Endothelial cell (in vitro differentiated cells): ENCODE measurements around the gene UXT. TPM values are rescaled to one million over a fixed set of nuclear protein-coding genes. Genes with fewer than 3 reads are reported as not detected.

Experiments
- DNase-seq: peaks from one replicate; pipeline ENCODE4 v3.0.0; 2021; ENCODE audit warnings: low spot score
- H3K27ac Mint-ChIP-seq: one replicate; pipeline ENCODE4 v1.8.0; 2021; ENCODE audit warnings: mixed read lengths, inconsistent platforms; ENCODE audit not compliant: unreplicated experiment
- H3K27me3 Mint-ChIP-seq: one replicate; pipeline ENCODE4 v1.8.0; 2021; ENCODE audit warnings: mild to moderate bottlenecking, moderate library complexity, mixed read lengths, inconsistent platforms; ENCODE audit not compliant: unreplicated experiment
- H3K36me3 Mint-ChIP-seq: one replicate; pipeline ENCODE4 v1.8.0; 2021; ENCODE audit warnings: mild to moderate bottlenecking, low read depth, mixed read lengths, inconsistent platforms; ENCODE audit not compliant: unreplicated experiment
- H3K4me1 Mint-ChIP-seq: one replicate; pipeline ENCODE4 v1.8.0; 2021; ENCODE audit warnings: mild to moderate bottlenecking, mixed read lengths, inconsistent platforms; ENCODE audit not compliant: unreplicated experiment
- H3K4me3 Mint-ChIP-seq: one replicate; pipeline ENCODE4 v1.8.0; 2021; ENCODE audit warnings: mild to moderate bottlenecking, mixed read lengths, inconsistent platforms; ENCODE audit not compliant: unreplicated experiment
- H3K9me3 Mint-ChIP-seq: one replicate; pipeline ENCODE4 v1.8.0; 2021; ENCODE audit warnings: mixed read lengths, inconsistent platforms; ENCODE audit not compliant: unreplicated experiment
- total RNA-seq: library from RNA; stranded (reverse); fragmentation: NEBNext Ultra II Directional; extraction: Animal tissue kit (Norgen Biotek cat#: 25700); gene quantifications from one replicate; pipeline ENCODE4 v1.2.1, GENCODE V29; 2021; ENCODE audit not compliant: unreplicated experiment
- TF ChIP-seq, protein P1 (sequence below): fragments of 200-600 bp; sonication (generic); IDR thresholded peaks from one replicate; pipeline ENCODE4 v1.5.0; 2021; ENCODE audit warnings: antibody characterized with exemption; ENCODE audit not compliant: unreplicated experiment

UXT gene
- total RNA-seq, 1 donor from 2014 or later: 76.5 TPM

- Mint-ChIP-seq H3K27ac (peak overlapping the region; percentile 36), H3K27me3 (peaks cover 3% of the 10 kb centered on the region), H3K36me3 (peaks cover 7% of the 10 kb centered on the region), H3K9me3 (no peaks in the 10 kb centered on the region), H3K4me3 (no peak overlapping the region), H3K4me1 (peaks cover 10% of the 10 kb centered on the region)
- DNase-seq: no peak
- TF ChIP-seq, protein P1, sequence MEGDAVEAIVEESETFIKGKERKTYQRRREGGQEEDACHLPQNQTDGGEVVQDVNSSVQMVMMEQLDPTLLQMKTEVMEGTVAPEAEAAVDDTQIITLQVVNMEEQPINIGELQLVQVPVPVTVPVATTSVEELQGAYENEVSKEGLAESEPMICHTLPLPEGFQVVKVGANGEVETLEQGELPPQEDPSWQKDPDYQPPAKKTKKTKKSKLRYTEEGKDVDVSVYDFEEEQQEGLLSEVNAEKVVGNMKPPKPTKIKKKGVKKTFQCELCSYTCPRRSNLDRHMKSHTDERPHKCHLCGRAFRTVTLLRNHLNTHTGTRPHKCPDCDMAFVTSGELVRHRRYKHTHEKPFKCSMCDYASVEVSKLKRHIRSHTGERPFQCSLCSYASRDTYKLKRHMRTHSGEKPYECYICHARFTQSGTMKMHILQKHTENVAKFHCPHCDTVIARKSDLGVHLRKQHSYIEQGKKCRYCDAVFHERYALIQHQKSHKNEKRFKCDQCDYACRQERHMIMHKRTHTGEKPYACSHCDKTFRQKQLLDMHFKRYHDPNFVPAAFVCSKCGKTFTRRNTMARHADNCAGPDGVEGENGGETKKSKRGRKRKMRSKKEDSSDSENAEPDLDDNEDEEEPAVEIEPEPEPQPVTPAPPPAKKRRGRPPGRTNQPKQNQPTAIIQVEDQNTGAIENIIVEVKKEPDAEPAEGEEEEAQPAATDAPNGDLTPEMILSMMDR: no peak
Measured at GRCh38 chrX:47628982-47629381, 30.0 kb downstream of the UXT start.

DNA sequence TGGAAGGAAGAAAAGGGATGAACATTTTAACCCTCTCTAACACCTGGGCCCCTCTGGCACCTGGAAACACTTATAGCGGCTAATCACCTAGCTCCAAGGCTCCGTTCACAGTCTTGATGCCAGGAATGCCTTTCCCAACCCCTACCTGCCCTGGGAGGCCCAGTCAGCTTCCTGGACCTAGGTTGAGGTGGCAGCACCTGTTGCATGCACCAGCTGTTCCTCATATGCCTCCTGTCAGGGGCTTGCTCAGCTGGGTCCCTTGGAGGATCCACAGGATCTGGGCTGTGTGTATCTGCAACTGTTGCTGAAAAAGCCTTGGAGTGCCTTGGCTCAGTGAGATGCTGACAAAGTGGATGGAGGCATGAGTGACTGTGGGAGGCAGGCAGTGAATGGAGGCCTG, 33.6 kb downstream of the UXT start:
- Mint-ChIP-seq H3K4me3 (peak overlapping the region; percentile 65), H3K36me3 (peaks cover 7% of the 10 kb centered on the region), H3K4me1 (peaks cover 10% of the 10 kb centered on the region), H3K9me3 (no peaks in the 10 kb centered on the region), H3K27me3 (peaks cover 3% of the 10 kb centered on the region), H3K27ac (no peak overlapping the region)
- DNase-seq: no peak
- TF ChIP-seq, protein P1: no peak

GRCh38 chrX:47623540-47624027, 35.4 kb downstream of the UXT start:
- Mint-ChIP-seq H3K4me1 (no peaks in the 10 kb centered on the region), H3K9me3 (no peaks in the 10 kb centered on the region), H3K27ac (no peak overlapping the region), H3K4me3 (peak overlapping the region; percentile 88), H3K27me3 (peaks cover 4% of the 10 kb centered on the region), H3K36me3 (peaks cover 7% of the 10 kb centered on the region)
- peak; percentile 51 for DNase-seq
- TF ChIP-seq, protein P1: no peak

GRCh38 chrX:47621851-47622250, 37.1 kb downstream of the UXT start:
- TF ChIP-seq, protein P1: no peak
- Mint-ChIP-seq H3K27me3 (peaks cover 11% of the 10 kb centered on the region), H3K4me1 (no peaks in the 10 kb centered on the region), H3K36me3 (peaks cover 7% of the 10 kb centered on the region), H3K9me3 (no peaks in the 10 kb centered on the region), H3K27ac (no peak overlapping the region), H3K4me3 (no peak overlapping the region)
- no peak for DNase-seq

DNA sequence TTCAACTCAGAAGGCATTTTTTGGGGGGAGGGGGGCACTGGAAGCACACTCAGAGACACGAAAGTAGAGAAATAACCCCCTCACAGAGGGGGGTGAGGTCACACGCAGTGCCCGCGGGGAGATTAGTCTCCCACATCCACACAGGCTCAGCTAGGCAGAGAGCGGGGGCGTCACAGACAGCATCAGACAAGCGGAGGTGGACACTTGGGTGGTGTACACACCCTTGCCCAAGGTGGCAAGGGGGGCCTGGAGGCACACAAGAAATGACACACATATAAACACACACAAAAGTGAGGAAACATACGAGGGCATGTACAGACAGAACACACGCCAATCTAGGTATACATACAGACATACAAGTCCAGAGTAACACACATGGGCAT, 38.7 kb downstream of the UXT start:
- Mint-ChIP-seq H3K27me3 (peaks cover 11% of the 10 kb centered on the region), H3K27ac (no peak overlapping the region)

More for the DNA sequence above, 38.7 kb downstream of the UXT start:
- Mint-ChIP-seq H3K9me3 (no peaks in the 10 kb centered on the region), H3K36me3 (peaks cover 4% of the 10 kb centered on the region), H3K4me3 (no peak overlapping the region), H3K4me1 (no peaks in the 10 kb centered on the region)
- no peak for DNase-seq
- TF ChIP-seq, protein P1: no peak
